Effector CD8-positive, alpha-beta T cell (primary cell): ENCODE results near the gene GALNT17.
"Not testable (repeated sequence)": the region's sequence is repeated elsewhere in the genome, so short reads cannot be mapped to it uniquely, and the experiment has no call there.

Experiments used
- DNase-seq: peaks from one replicate; lab custom pipeline; 2025; lab: John Stamatoyannopoulos, UW

The GALNT17 gene

DNA sequence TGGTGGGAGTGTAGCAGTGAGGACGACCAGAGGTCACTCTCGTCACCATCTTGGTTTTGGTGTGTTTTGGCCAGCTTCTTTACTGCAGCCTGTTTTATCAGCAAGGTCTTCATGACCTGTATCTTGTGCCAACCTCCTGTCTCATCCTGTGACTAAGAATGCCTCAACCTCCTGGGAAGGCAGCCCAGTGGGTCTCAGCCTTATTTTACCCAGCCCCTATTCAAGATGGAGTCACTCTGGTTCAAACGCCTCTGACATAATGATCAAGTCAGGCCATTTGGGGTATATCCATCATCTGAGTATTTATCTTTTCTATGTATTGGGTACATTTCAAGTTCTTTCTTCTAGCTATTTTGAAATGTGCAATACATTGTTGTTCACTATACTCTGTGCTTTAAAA lies 503.9 kb downstream of the GALNT17 start:
- not testable (repeated sequence) for DNase-seq

GRCh38 chr7:71636329-71636728 lies 504.4 kb downstream of the GALNT17 start:
- DNase-seq: no peak

DNA sequence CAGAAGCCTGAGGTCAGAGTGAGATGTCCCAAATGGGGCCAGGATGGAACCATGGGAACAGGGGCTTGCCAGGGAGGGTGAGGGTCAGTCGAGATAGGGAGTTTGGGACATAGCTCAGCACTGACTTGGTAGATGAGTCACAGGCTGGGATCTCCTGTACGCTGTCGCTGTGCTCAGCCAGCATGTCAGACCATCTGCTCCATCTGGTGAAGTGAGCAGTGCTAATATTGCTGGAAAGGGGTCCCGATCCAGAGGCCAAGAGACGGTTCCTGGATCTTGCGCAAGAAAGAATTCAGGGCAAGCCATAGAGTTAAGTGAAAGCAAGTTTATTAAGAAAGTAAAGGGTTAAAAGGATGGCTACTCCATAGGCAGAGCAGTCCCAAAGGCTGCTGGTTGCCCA lies 505.6 kb downstream of the GALNT17 start:
- no peak for DNase-seq

- DNase-seq: no peak
Measured at GRCh38 chr7:71638108-71638507, 506.2 kb downstream of the GALNT17 start.

GRCh38 chr7:71639382-71640085 lies 507.6 kb downstream of the GALNT17 start:
- no peak for DNase-seq

DNA sequence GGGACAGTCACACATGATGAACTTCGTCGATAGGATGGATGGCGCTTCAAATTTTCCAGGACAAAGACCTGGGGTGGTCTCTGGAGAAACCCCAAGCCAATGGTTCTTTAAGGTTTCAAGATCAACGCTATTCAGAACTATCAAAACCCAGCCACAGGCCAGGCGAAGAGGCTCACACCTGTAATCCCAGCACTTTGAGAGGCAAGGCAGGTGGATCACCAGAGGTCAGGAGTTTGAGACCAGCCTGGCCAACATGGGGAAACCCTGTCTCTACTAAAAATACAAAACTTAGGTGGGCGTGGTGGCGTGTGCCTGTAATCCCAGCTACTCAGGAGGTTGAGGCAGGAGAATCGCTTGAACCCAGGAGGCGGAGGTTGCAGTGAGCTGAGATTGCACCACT lies 511.1 kb downstream of the GALNT17 start:
- DNase-seq: not testable (repeated sequence)

DNA sequence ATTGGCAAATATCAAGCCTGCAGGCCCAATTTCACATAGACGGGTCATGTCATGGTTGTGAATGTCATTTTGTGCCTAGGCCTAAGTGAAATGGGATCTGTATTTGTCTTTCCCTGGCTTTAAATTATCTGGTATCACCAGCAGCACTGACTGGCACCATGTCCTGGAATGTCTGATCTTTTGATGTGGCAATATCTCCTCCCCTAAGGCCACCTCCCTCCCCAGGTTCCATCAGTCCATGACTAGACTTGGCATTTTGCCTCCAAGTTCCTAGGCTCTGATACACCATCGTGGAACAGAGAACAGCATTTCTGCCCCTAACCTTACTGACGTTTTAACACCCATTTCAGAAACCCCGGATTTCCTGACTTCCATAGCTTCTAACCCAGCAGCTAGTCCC lies 513.9 kb downstream of the GALNT17 start:
- no peak for DNase-seq

DNA sequence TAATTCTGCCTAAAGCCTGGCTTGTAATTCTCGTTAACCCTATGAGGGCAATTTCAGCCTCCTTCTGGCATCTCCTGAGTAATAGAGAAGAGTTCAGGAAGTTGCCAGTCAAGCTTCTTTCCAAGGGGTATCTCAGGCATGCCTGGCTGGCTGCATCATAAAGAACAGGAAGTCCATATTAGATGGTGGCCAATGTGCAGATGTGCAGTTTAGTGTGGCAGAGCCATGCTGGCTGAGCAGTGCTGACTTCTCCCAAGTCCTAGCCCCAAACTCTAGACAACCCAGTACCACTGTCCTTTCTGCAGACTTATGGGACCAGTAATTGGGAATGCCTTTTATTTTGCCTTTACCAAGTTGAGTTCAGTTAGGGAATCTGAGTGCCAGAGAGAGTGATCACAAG lies 517.9 kb downstream of the GALNT17 start:
- DNase-seq: no peak

DNA sequence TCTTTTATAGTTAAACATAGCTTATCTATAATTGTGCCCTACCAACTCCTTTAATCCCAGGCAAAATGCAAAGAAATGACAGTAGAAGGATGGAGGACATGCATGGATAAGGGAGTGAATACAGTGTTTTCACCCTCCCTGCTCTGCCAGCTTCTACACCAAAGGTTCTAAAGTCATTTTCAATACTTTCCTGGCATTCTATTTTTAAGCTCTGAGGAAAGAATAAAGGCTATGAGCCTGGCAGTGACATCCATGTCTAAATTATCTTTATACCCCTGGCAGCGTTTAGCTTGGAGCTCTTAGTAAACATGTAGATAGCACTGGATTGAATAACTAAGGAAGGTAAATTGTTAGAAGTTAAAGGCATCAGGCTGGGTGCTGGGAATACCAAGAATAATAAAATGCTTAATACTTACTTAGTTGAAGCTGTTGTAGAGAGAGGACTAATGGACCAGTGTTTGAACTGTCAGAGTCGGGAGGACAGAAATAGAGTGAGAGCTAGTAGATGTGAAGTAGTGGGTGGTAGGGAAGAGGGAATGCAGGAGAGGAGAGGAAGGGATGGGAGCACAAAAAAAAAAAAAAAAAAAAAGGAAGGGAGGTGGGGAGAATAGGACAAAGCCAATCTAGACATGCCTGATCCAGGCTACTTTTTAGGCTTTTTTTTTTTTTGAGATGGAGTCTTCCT lies 518.9 kb downstream of the GALNT17 start:
- DNase-seq: no peak

DNA sequence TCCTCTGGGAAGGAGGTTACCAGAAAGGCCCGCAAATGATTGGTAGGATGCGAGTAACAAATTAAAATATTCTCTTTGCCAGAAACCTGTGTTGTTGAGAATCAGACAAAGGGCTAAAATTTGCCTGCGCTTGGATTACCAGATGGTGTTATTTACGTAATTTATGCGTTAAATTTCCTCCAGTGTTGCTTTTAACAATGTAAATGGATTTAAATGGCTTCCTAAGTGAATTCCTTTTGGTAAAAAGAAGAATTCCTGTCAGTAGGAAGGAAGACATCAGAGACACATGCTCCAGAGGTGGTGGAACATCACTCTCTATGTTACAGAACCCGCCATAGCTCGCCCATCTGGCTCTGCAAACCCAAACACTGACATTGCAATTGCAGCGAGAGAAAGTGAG lies 520.6 kb downstream of the GALNT17 start:
- DNase-seq: no peak

DNA sequence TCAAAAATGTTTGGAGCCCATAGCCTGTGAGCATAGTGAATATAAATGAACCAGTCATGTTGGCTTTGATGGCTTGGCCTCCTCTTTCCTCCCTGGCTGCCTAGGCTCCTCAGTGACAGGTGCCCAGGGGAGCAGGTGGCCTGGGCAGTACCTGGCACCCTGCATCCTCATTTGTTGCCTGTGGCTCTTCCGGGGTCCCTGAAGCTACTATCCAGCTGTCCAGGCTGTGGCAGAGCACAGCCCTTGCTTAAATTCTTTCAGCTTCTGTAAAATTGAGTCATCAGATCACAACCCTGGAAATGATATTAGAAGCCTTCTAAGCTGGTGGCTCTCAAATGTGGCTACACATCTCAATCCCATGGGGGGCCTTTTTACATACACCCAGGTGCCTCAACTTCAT lies 525.4 kb downstream of the GALNT17 start:
- no peak for DNase-seq

DNA sequence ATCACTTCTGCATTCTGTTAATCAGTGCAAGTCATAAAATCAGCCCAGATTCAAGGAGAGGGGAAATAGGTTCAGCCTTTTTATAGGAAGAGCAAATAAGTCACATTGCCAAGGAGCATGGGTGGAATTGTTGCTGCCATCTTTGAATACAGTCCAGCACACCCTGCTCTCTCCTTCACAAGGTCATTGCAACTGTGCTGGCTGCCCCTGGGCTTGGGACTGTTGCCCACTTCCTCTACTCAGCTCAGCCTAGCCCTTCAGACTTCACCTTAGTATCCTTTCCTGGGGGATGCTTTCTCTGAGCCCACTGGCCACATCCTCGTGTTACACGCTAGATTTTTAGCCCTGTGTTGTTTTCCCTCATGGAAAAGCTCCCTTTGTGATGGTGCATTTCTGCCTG lies 527.7 kb downstream of the GALNT17 start:
- DNase-seq: no peak

GRCh38 chr7:71661671-71662224 lies 529.8 kb downstream of the GALNT17 start:
- no peak for DNase-seq

GRCh38 chr7:71665716-71666115 lies 533.8 kb downstream of the GALNT17 start:
- DNase-seq: no peak

DNA sequence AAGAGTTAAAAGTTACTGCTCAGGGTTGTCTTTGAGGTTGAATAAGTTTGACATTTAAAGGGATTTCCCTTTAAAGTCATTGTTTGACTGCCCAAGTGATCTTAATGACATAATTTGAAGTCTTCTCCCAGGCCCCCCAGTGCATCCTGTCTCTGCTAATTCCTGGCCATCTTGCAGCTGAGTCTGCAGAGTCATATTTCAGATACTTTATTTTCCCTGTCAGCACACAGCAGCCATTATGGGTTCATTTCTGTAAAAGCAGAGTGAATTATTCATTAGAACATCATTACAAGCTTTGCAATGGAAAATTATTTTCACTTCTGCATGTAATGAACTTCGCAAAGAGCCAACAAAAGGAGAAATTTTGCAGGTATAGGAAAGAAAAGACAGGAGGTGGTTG lies 536.6 kb downstream of the GALNT17 start:
- DNase-seq: no peak

DNA sequence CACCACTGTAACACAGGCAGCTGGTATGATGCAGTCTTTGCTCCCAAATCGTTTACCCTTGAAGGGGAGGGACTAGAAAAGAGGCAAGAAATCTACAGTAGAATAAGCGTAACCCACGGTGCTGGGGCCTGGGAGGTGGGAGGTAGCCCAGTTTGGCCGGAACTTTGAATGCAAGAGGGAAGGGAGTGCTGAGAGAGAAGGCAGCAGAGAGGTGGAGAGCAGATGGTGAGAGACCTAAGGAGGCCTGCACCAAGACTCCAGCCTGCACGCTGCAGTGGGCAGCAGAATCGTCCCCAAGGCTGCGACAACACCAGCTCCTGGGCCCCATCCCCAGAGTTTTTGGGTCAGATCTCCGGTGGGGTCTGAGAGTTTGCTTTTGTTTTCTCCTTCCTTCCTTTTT lies 547.5 kb downstream of the GALNT17 start:
- no peak for DNase-seq

GRCh38 chr7:71682181-71682580 lies 550.2 kb downstream of the GALNT17 start:
- DNase-seq: no peak

GRCh38 chr7:71682841-71683781 lies 551.2 kb downstream of the GALNT17 start:
- no peak for DNase-seq

DNA sequence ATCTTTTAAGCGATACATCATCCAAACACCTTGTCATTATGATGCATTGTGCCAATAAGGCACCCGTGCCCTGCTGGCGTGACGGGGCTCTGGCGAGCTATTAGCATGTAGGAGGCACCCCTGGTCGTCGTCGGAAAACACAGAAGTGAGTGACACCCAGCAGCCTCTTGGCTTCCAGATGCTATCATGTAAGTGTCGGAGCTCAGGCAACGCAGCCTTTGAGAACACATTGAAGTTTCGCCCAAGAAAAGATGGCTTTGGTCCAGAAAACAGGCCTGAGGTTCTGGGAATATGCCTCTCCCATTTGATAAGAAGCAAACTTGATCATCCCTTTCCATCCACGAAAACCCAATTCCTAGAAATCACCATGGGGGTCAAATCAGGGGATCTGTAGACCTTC lies 555.3 kb downstream of the GALNT17 start:
- DNase-seq: no peak

GRCh38 chr7:71687831-71688599 lies 556.1 kb downstream of the GALNT17 start:
- DNase-seq: no peak

- DNase-seq: no peak
Measured at GRCh38 chr7:71691538-71691937, 559.6 kb downstream of the GALNT17 start.

DNA sequence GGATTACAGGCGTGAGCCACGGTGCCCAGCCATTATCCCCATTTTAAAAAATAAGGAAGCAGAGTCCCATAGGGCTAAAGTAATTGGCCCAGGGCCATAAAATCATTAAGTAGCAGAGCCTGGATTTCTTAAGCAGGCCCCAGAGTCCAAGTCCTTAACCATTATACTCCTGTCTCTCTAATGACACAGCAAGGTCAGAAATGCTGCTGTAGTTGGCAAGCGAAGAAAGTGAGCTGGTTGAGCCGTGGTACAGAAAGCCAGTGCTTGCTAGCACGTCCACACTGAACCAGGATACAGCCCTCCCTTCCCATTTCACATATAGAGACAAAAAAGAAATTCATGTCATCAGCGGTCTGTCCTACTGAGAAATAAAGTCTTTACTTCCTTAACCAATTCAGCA lies 562.7 kb downstream of the GALNT17 start:
- no peak for DNase-seq
